ENCODE measurements around the gene CSRP3. TPM values are rescaled to one million over a fixed set of nuclear protein-coding genes. Genes with fewer than 3 reads are reported as not detected.

CSRP3 gene
- total and polyA plus RNA-seq, 2 donors from 2014 or later: not detected

- Histone ChIP-seq H3K4me3 (ENCODE audit: low read length in 3 of 3) (no peak overlapping the region), H3K9ac (ENCODE audit: low read length in 3 of 3) (no peak overlapping the region), H3K36me3 (ENCODE audit: control insufficient read depth in 2 of 3, insufficient read depth in 3 of 3, low read length in 3 of 3) (no peaks in the 10 kb centered on the region), H3K27me3 (ENCODE audit: control insufficient read depth, insufficient read depth, low read length) (no peaks in the 10 kb centered on the region), H3K9me3 (ENCODE audit: control insufficient read depth in 2 of 3, insufficient read depth in 1 of 3, low read length in 3 of 3) (no peaks in the 10 kb centered on the region), H3K27ac (ENCODE audit: low read depth in 2 of 2, low read length in 2 of 2) (no peak overlapping the region), H3K4me1 (ENCODE audit: control insufficient read depth in 2 of 3, insufficient read depth in 2 of 3, low read depth in 1 of 3, low read length in 3 of 3) (no peaks in the 10 kb centered on the region)
- FAIRE-seq (no peak), DNase-seq (no peak)
- intact Hi-C loops (cut with DNase I): no loop called here
- TF ChIP-seq CTCF (IDR thresholded peaks at IDR 0.05; ENCODE audit: borderline replicate concordance, extremely low read depth, insufficient read depth): no peak
These were observed 27.9 kb upstream of the CSRP3 start for GRCh38 chr11:19229671-19230070.

- FAIRE-seq (no peak), DNase-seq (no peak)
- no peaks in the 10 kb centered on the region for H3K27me3 ChIP-seq (ENCODE audit: control insufficient read depth, insufficient read depth, low read length)
- no peaks in the 10 kb centered on the region for H3K36me3 ChIP-seq (ENCODE audit: control insufficient read depth in 2 of 3, insufficient read depth in 3 of 3, low read length in 3 of 3)
- intact Hi-C loops (cut with DNase I): no loop called here
- no peak overlapping the region for H3K27ac ChIP-seq (ENCODE audit: low read depth in 2 of 2, low read length in 2 of 2)
- no peak overlapping the region for H3K4me3 ChIP-seq (ENCODE audit: low read length in 3 of 3)
- no peaks in the 10 kb centered on the region for H3K9me3 ChIP-seq (ENCODE audit: control insufficient read depth in 2 of 3, insufficient read depth in 1 of 3, low read length in 3 of 3)
- no peaks in the 10 kb centered on the region for H3K4me1 ChIP-seq (ENCODE audit: control insufficient read depth in 2 of 3, insufficient read depth in 2 of 3, low read depth in 1 of 3, low read length in 3 of 3)
- no peak for TF ChIP-seq CTCF (IDR thresholded peaks at IDR 0.05; ENCODE audit: borderline replicate concordance, extremely low read depth, insufficient read depth)
- no peak overlapping the region for H3K9ac ChIP-seq (ENCODE audit: low read length in 3 of 3)
These were observed 27.2 kb upstream of the CSRP3 start for GRCh38 chr11:19228968-19229367.

DNA sequence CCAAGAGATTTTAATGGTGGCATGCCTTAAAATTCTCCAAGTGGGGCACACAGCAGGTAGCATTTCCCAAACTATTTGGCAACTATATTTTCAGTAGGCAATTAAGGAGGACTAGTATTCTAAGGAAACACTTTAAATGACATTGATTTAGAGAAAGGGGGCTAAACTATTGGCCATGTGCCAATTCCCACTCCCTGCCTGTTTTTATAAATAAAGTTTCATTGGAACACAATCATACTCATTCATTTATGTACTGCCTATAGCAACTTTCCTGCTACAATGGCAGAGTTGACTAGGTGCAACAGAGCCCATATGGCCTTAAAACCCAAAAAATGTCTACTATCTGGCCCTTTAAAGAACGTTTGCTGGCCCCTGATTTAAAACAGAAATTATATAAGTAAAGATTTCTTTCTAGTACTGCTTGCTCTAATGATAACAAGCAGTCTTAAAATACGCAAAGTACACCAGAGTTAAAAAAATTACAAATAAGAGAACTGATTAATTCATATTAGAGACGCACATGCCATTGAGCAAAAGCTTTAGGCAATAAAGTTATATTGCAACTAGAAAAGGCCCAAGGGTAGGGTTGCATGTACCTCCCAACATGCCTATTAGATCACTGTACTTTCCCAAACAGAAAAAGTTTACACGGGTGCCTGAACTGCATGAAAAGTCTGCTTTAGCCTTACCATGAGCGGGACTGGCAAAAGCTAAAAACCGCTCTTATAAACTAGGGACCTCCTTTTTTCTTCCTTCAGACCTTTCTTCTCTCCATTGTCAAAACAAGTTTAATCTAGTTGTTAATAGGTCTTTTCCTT is 24.8 kb upstream of the CSRP3 start:
- no peak for TF ChIP-seq CTCF (IDR thresholded peaks at IDR 0.05; ENCODE audit: borderline replicate concordance, extremely low read depth, insufficient read depth)
- no peak overlapping the region for H3K9ac ChIP-seq (ENCODE audit: low read length in 3 of 3)
- no peaks in the 10 kb centered on the region for H3K9me3 ChIP-seq (ENCODE audit: control insufficient read depth in 2 of 3, insufficient read depth in 1 of 3, low read length in 3 of 3)
- H3K27me3 ChIP-seq (ENCODE audit: control insufficient read depth, insufficient read depth, low read length): no peaks in the 10 kb centered on the region
- FAIRE-seq (no peak), DNase-seq (no peak)
- H3K4me3 ChIP-seq (ENCODE audit: low read length in 3 of 3): no peak overlapping the region
- H3K36me3 ChIP-seq (ENCODE audit: control insufficient read depth in 2 of 3, insufficient read depth in 3 of 3, low read length in 3 of 3): no peaks in the 10 kb centered on the region
- intact Hi-C loops (cut with DNase I): no loop called here
- no peak overlapping the region for H3K27ac ChIP-seq (ENCODE audit: low read depth in 2 of 2, low read length in 2 of 2)
- no peaks in the 10 kb centered on the region for H3K4me1 ChIP-seq (ENCODE audit: control insufficient read depth in 2 of 3, insufficient read depth in 2 of 3, low read depth in 1 of 3, low read length in 3 of 3)
